K562 (cell line): ENCODE data around the gene FLOT2. TPM values are rescaled to one million over a fixed set of nuclear protein-coding genes. Genes with fewer than 3 reads are reported as not detected.

Experiments
- ATAC-seq: fragments of 200-7000 bp; cut with Tn5 transposase; 3 replicates; pipeline ENCODE4 v1.9.1; 2020; ENCODE audit warnings: moderate library complexity
- BruUV-seq: library from RNA; stranded (reverse); fragments of 400-500 nt; replicated peaks from 2 replicates; lab custom pipeline; 2021; lab: Mats Ljungman, UMichigan
- CTCF ChIA-PET: fragments of 300-600 bp; formaldehyde crosslinking; extraction: SDS; loops from one replicate; lab custom pipeline; 2021; ENCODE audit warnings: low intra/inter-chr PET ratio; lab: Yijun Ruan, JAX
- POLR2A ChIA-PET: fragments of 300-600, 350-650 bp; sonication (Branson Sonifier 250); formaldehyde crosslinking; extraction: SDS; loops from one replicate; lab custom pipeline; 2021; ENCODE audit warnings: antibody characterized with exemption, inconsistent platforms; lab: Yijun Ruan, JAX
- DNase-seq, 4 experiments: peaks; one replicate each; pipeline versions ENCODE4 v3.0.0 to v3.0.0-alpha.2; 2011 to 2018; ENCODE audit warnings: low spot score in 3 of 4, mixed read lengths in 3 of 4; ENCODE audit errors: extremely low read depth in 1 of 4
- FAIRE-seq: peaks from 2 replicates; lab custom pipeline; 2011; peaks lifted over from hg19 to GRCh38; lab: Jason Lieb, UNC
- H2AFZ ChIP-seq: 2 replicates; pipeline ENCODE4 v1.6.0; 2011; ENCODE audit warnings: low read depth, low read length, control low read depth, inconsistent platforms
- H3K27ac ChIP-seq: fragments of 200-600 bp; 3 replicates; pipeline ENCODE4 v1.8.0; 2011; ENCODE audit warnings: low read depth, mild to moderate bottlenecking, control low read depth, inconsistent platforms, low read length, moderate library complexity, mixed read lengths; ENCODE audit errors: extremely low read depth
- H3K27me3 ChIP-seq, 2 experiments: fragments of 300-600 bp in 1 of 2; 2 replicates in 1 of 2; 3 replicates in 1 of 2; pipeline versions ENCODE4 v1.6.0 to v1.8.0; 2011; ENCODE audit warnings: inconsistent platforms in 2 of 2, low read length in 2 of 2, mild to moderate bottlenecking in 1 of 2, mixed read lengths in 1 of 2, moderate library complexity in 1 of 2; ENCODE audit not compliant: control insufficient read depth in 2 of 2, insufficient read depth in 2 of 2
- H3K36me3 ChIP-seq: fragments of 300-600 bp; 3 replicates; pipeline ENCODE4 v1.8.0; 2011; ENCODE audit warnings: mild to moderate bottlenecking, low read length, inconsistent platforms; ENCODE audit not compliant: control insufficient read depth, insufficient read depth
- H3K4me1 ChIP-seq, 2 experiments: fragments of 200-600 bp in 1 of 2; replicated peaks in 1 of 2; 2 replicates in 1 of 2; 3 replicates in 1 of 2; pipeline versions ENCODE4 v1.5.1 to v1.8.0; 2011; ENCODE audit warnings: inconsistent platforms in 2 of 2, low read length in 2 of 2, mild to moderate bottlenecking in 1 of 2, mixed read lengths in 1 of 2, moderate library complexity in 1 of 2; ENCODE audit not compliant: control insufficient read depth in 2 of 2, insufficient read depth in 2 of 2
- H3K4me2 ChIP-seq: 2 replicates; pipeline ENCODE4 v1.6.1; 2011; ENCODE audit warnings: low read length, control low read depth, inconsistent platforms, mixed read lengths; ENCODE audit not compliant: insufficient read depth
- H3K4me3 ChIP-seq: fragments of 200-600 bp; sonication (generic), shearing (Covaris generic); 2 replicates; pipeline ENCODE4 v1.5.1; 2016; ENCODE audit warnings: control low read depth, inconsistent platforms
- H3K79me2 ChIP-seq: fragments of 200-600 bp; 3 replicates; pipeline ENCODE4 v1.8.0; 2011; ENCODE audit warnings: low read length, inconsistent platforms; ENCODE audit not compliant: control insufficient read depth, insufficient read depth
- H3K9ac ChIP-seq, 2 experiments: 2 replicates each; pipeline versions ENCODE4 v1.6.0 to v1.6.1; 2011; ENCODE audit warnings: low read depth in 2 of 2, low read length in 2 of 2, control low read depth in 1 of 2, inconsistent platforms in 1 of 2, mild to moderate bottlenecking in 1 of 2, mixed read lengths in 1 of 2; ENCODE audit not compliant: insufficient read depth in 1 of 2
- H3K9me1 ChIP-seq: one replicate; pipeline ENCODE4 v1.6.0; 2011; ENCODE audit warnings: inconsistent platforms, mild to moderate bottlenecking, low read length, moderate library complexity; ENCODE audit not compliant: control insufficient read depth, insufficient read depth
- H3K9me3 ChIP-seq: replicated peaks from 2 replicates; pipeline ENCODE4 v1.5.1; 2011; ENCODE audit warnings: low read depth, low read length, inconsistent platforms; ENCODE audit not compliant: control insufficient read depth, insufficient read depth
- H4K20me1 ChIP-seq: replicated peaks from 2 replicates; pipeline ENCODE4 v1.6.1; 2011; ENCODE audit warnings: low read length, inconsistent platforms, mixed read lengths; ENCODE audit not compliant: control insufficient read depth, insufficient read depth
- FOXK1 ChIP-seq: sonication (generic); formaldehyde crosslinking; IDR thresholded peaks from 2 replicates; pipeline ENCODE4 v1.8.0; 2022; ENCODE audit warnings: missing genetic modification reagents, mild to moderate bottlenecking, borderline replicate concordance
- FOXP1 ChIP-seq: sonication (generic); formaldehyde crosslinking; IDR thresholded peaks from 2 replicates; pipeline ENCODE4 v1.8.0; 2022; ENCODE audit warnings: mild to moderate bottlenecking, missing genetic modification reagents
- NR2F6 ChIP-seq: fragments of 450-650 bp; formaldehyde crosslinking; IDR thresholded peaks from 2 replicates; pipeline ENCODE4 v1.4.0; 2020; ENCODE audit warnings: mild to moderate bottlenecking
- POLR2AphosphoS5 ChIP-seq: IDR thresholded peaks from 2 replicates; pipeline ENCODE4 v1.6.1; 2011; ENCODE audit warnings: mild to moderate bottlenecking, low read depth, low read length, moderate library complexity; ENCODE audit not compliant: control insufficient read depth, insufficient read depth
- RAD21 ChIP-seq, 2 experiments: fragments of 250-450 bp in 1 of 2; fragments of 450-650 bp in 1 of 2; sonication (Bioruptor Pico) in 1 of 2; formaldehyde crosslinking in 1 of 2; IDR thresholded peaks in 1 of 2; conservative IDR thresholded peaks in 1 of 2; 2 replicates each; pipeline versions ENCODE4 v1.4.0 to v1.8.0; 2020 to 2022; ENCODE audit warnings: mild to moderate bottlenecking in 2 of 2, moderate library complexity in 1 of 2
- ZBTB7A ChIP-seq: IDR thresholded peaks from 2 replicates; pipeline ENCODE4 v1.6.1; 2011; ENCODE audit warnings: low read depth, mild to moderate bottlenecking, low read length, moderate library complexity, borderline replicate concordance; ENCODE audit not compliant: control insufficient read depth
- ZFX ChIP-seq: sonication (generic); formaldehyde crosslinking; IDR thresholded peaks from 2 replicates; pipeline ENCODE4 v1.8.0; 2022; ENCODE audit warnings: mild to moderate bottlenecking, missing genetic modification reagents, moderate library complexity
- ZNF224 ChIP-seq: sonication (generic); formaldehyde crosslinking; IDR thresholded peaks from 2 replicates; pipeline ENCODE4 v1.8.0; 2022; ENCODE audit warnings: mild to moderate bottlenecking, missing genetic modification reagents
- WGBS: fragments of 100-300 bp; shearing (Covaris generic); methylation state at CpG from one replicate; pipeline ENCODE4 v1.1.6; 2016; ENCODE audit warnings: low coverage, mixed read lengths; ENCODE audit not compliant: insufficient coverage; ENCODE audit errors: missing lambda C conversion rate; 5-methylcytosine and 5-hydroxymethylcytosine counted together
- in situ Hi-C: fragments of 300-500 bp; cut with MboI; formaldehyde crosslinking; loops from 4 replicates; pipeline ENCODE4 v1.15.0; 2018; ENCODE audit warnings: inconsistent platforms, mixed read lengths
- intact Hi-C: fragments of 100-400 bp; cut with micrococcal nuclease; formaldehyde crosslinking; loops from 2 replicates; pipeline ENCODE4 v1.14.2; 2022
- polyA plus RNA-seq, 8 experiments: library from polyadenylated mRNA; depleted of rRNA in 4 of 8; stranded (reverse) in 5 of 8; unstranded in 3 of 8; fragments of >200 nt; fragmentation: Nextera tagmentation in 2 of 8; fragmentation: Illumina TruSeq in 1 of 8; extraction: Ambion mirVana in 2 of 8; extraction: Trizol in 1 of 8; gene quantifications; 2 replicates each; pipeline versions ENCODE4 v1.2.1 to v1.2.3, GENCODE V29; 2011 to 2014; ENCODE audit warnings: inconsistent platforms in 1 of 8, missing spikeins in 1 of 8
- total RNA-seq, 7 experiments: library from RNA; depleted of rRNA in 6 of 7; stranded (reverse); fragments of >200 nt in 6 of 7; fragmentation: Illumina TruSeq in 2 of 7; extraction: Trizol in 2 of 7; gene quantifications; 2 replicates each; pipeline versions ENCODE4 v1.2.1 to v1.2.3, GENCODE V29; 2011 to 2021; ENCODE audit warnings: low replicate concordance in 1 of 7

The FLOT2 gene
- total and polyA plus RNA-seq, 9 of the 15 experiments (the other 6 are each of a cell fraction or from before 2014, with no cell fraction given): 17.5 to 138 (median 41.7) TPM

DNA sequence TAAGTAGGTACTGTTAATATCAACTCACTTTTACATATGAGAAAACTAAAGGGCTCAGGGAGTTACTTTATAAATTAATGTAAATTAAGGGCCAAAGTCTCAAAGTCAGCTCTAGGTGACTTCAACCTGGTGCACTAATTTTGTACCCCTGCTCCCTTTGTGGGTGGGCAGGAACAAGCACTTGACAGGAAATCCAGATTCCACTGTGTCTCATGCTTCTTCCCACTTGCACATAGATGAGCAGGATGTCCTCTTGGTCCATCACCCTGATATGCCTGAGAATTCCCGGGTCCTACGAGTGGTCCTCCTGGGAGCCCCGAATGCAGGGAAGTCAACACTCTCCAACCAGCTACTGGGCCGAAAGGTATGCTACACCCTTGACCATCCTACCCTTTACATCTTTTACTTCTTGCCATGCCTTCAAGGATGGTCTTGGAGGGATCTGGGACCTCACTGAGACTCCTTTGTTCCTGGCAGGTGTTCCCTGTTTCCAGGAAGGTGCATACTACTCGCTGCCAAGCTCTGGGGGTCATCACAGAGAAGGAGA is 41.4 kb downstream of the FLOT2 start:
- Histone ChIP-seq H3K27me3 (no peaks in the 10 kb centered on the region), H3K9me3 (peaks cover 3% of the 10 kb centered on the region), H3K9me1 (no peaks in the 10 kb centered on the region), H3K4me1 (peaks cover 11 to 21% of the 10 kb centered on the region in 2 experiments; a peak in 4 of 5 replicates), H3K4me2 (peak overlapping the region; percentile 92), H4K20me1 (no peaks in the 10 kb centered on the region), H2AFZ (no peak overlapping the region), H3K36me3 (peaks cover 38% of the 10 kb centered on the region), H3K4me3 (peak overlapping the region; percentile 62), H3K27ac (no peak overlapping the region; the same call in 2 of the 3 replicates), H3K9ac (peak overlapping the region; percentile 69 to 77; a peak in 2 of 4 replicates), H3K79me2 (peaks cover 55% of the 10 kb centered on the region)
- in situ Hi-C loops (no loop called here), intact Hi-C loops (no loop called here)
- no peak for ATAC-seq
- POLR2A ChIA-PET: interaction anchor here (1.0 to 7.5 kb wide), 3 partner anchors 15 to 128 kb away, joined by 4 to 49 read pairs (median 5); no protein-coding TSS in a partner anchor
- DNase-seq: no peak
- CTCF ChIA-PET: no interaction called here
- BruUV-seq: no TSS peak
- 77% methylated on average over 5 of the region's 5 CpGs for WGBS
- no peak for FAIRE-seq
- TF ChIP-seq ZNF224 (CRISPR knock-in tag) (no peak), POLR2AphosphoS5 (peak; percentile 31; the same call in 1 of the 2 replicates)
- TF ChIP-seq, all 486 proteins: peak for 1

DNA sequence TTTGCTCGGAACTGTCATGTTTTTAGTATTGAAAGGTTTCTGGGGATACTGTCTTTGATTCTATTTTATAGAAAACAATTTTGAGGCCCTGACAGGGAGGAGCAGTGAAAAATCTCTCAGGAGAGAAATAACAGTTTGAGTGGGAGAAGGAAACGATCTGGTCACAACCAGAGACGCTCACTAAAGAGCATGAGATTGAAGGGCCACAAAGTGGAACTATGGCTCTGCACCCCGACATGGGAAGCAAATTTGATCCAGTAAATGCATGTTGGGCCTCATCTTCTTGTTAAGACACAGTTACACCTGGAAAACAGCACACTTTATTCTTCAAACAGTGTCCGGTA is 42.2 kb downstream of the FLOT2 start:
- ChIA-PET CTCF (no interaction called here), POLR2A (interaction anchor here (0.9 to 7.5 kb wide), 6 partner anchors 9 to 128 kb away, joined by 3 to 49 read pairs (median 4); partner anchors contain the start of genes FAM222B and NEK8)
- Histone ChIP-seq H3K4me3 (peak overlapping the region; percentile 62), H4K20me1 (no peaks in the 10 kb centered on the region), H3K4me2 (peak overlapping the region; percentile 92), H3K4me1 (peaks cover 9 to 16% of the 10 kb centered on the region in 2 experiments; a peak in 4 of 5 replicates), H3K9ac (peak overlapping the region; percentile 77 to 93), H3K27me3 (no peaks in the 10 kb centered on the region), H3K79me2 (peaks cover 47% of the 10 kb centered on the region), H2AFZ (peak overlapping the region; percentile 93), H3K9me3 (peaks cover 3% of the 10 kb centered on the region), H3K27ac (peak overlapping the region; percentile 71), H3K9me1 (no peaks in the 10 kb centered on the region), H3K36me3 (peaks cover 33% of the 10 kb centered on the region)
- in situ Hi-C loops: no loop called here
- no peak for FAIRE-seq
- TSS peak; percentile 85 for BruUV-seq
- intact Hi-C loops: no loop called here
- TF ChIP-seq NR2F6 (CRISPR knock-in tag) (0 out of 2 replicates have a peak, but pooled peaks have one; percentile 16), ZBTB7A (no peak), FOXP1 (CRISPR knock-in tag) (peak; percentile 13; the same call in 1 of the 2 replicates), RAD21 (CRISPR knock-in tag; conservative IDR thresholded peaks at IDR 0.05 in 1 of 2, IDR thresholded peaks at IDR 0.05 in 1 of 2) (0 out of 4 replicates have a peak, but pooled peaks of 1 of the 2 experiments have one; percentile 0), FOXK1 (CRISPR knock-in tag) (0 out of 2 replicates have a peak, but pooled peaks have one; percentile 23), ZFX (CRISPR knock-in tag) (0 out of 2 replicates have a peak, but pooled peaks have one; percentile 18)
- WGBS: 1% methylated on average over 5 of the region's 5 CpGs
- ATAC-seq: no peak
- DNase-seq: no peak
